Suppressor macrophage treated with lipopolysaccharide for 1 hour (primary cell): ENCODE measurements around the gene TLE3.

Experiments used
- DNase-seq, 3 donors: peaks; one replicate each; pipeline ENCODE4 v3.0.0-alpha.2; 2020 to 2022

The TLE3 gene

GRCh38 chr15:70061696-70062270 lies 35.9 kb downstream of the TLE3 start:
- DNase-seq = no peak

- no peak for DNase-seq
Observed at GRCh38 chr15:70060993-70061305, 36.8 kb downstream of the TLE3 start.

- DNase-seq = no peak
Observed at GRCh38 chr15:70060214-70060992, 37.3 kb downstream of the TLE3 start.

GRCh38 chr15:70059476-70060213 lies 38.1 kb downstream of the TLE3 start:
- no peak for DNase-seq

GRCh38 chr15:70058642-70059360 lies 38.9 kb downstream of the TLE3 start:
- DNase-seq = no peak

- no peak for DNase-seq
Observed at GRCh38 chr15:70057931-70058641, 39.6 kb downstream of the TLE3 start.

- DNase-seq = no peak
Observed at GRCh38 chr15:70056091-70056680, 41.5 kb downstream of the TLE3 start.

- DNase-seq = no peak
Observed at GRCh38 chr15:70055601-70056051, 42.1 kb downstream of the TLE3 start.

GRCh38 chr15:70054884-70055387 lies 42.8 kb downstream of the TLE3 start:
- no peak for DNase-seq

- no peak for DNase-seq
Observed at GRCh38 chr15:70054366-70054765, 43.4 kb downstream of the TLE3 start.

- DNase-seq = no peak
Observed at GRCh38 chr15:70053716-70054229, 43.9 kb downstream of the TLE3 start.

- DNase-seq = no peak
Observed at GRCh38 chr15:70053001-70053715, 44.6 kb downstream of the TLE3 start.

- DNase-seq = no peak
Observed at GRCh38 chr15:70051948-70052633, 45.6 kb downstream of the TLE3 start.

GRCh38 chr15:70050970-70051369 lies 46.7 kb downstream of the TLE3 start:
- no peak for DNase-seq

GRCh38 chr15:70050441-70050840 lies 47.3 kb downstream of the TLE3 start:
- no peak for DNase-seq

GRCh38 chr15:70049701-70050301 lies 47.9 kb downstream of the TLE3 start:
- peak; percentile 20 to 45 (median 35) for DNase-seq

- DNase-seq = no peak
Observed at GRCh38 chr15:70048578-70049514, 48.9 kb downstream of the TLE3 start.

GRCh38 chr15:70048198-70048565 lies 49.5 kb downstream of the TLE3 start:
- no peak for DNase-seq
